Fibroblast of skin of scalp (primary cell): ENCODE results near the gene GSTCD. TPM values are rescaled to one million over a fixed set of nuclear protein-coding genes. Genes with fewer than 3 reads are reported as not detected.
"Not testable (repeated sequence)": the region's sequence is repeated elsewhere in the genome, so short reads cannot be mapped to it uniquely, and the experiment has no call there.

Experiments used
- DNase-seq: peaks from one replicate; pipeline ENCODE4 v3.0.0-alpha.2; 2013
- polyA plus RNA-seq, 2 experiments: library from polyadenylated mRNA; unstranded; fragments of 120-200 nt; gene quantifications; one replicate each; pipeline ENCODE4 v1.2.1, GENCODE V29; 2013; ENCODE audit not compliant: insufficient read length in 2 of 2

Gene GSTCD, protein sequence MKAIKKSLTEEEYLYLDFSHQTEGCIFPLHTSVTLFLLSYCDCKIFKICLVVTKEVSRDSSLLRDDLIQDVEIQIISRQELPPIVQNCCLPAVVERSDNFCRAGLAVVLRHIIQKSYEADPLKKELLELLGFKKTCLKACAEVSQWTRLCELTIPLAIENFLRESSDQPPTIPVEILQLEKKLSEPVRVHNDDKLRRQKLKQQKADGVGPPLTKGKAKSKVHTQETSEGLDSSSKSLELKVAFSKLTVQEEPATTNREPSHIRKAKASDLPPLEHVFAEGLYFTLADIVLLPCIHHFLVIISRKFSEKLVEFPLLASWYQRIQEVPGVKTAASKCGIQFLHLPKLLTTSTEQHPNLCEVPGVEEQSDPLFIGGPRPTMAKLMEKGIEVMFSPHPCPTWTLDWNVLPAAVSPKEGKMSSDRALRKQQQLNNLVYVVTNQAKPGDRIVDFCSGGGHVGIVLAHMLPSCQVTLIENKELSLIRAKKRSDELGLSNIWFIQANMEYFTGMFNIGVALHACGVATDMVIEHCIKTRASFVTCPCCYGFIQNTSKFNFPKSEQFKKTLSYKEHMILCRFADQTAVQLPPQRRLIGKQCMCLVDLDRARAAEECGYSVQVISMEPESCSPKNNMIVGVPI
- 6.6 TPM for polyA plus RNA-seq (2013, experiment 1 of 2; ENCODE audit: insufficient read length)
- polyA plus RNA-seq (2013, experiment 2 of 2; ENCODE audit: insufficient read length): 5.6 TPM

DNA sequence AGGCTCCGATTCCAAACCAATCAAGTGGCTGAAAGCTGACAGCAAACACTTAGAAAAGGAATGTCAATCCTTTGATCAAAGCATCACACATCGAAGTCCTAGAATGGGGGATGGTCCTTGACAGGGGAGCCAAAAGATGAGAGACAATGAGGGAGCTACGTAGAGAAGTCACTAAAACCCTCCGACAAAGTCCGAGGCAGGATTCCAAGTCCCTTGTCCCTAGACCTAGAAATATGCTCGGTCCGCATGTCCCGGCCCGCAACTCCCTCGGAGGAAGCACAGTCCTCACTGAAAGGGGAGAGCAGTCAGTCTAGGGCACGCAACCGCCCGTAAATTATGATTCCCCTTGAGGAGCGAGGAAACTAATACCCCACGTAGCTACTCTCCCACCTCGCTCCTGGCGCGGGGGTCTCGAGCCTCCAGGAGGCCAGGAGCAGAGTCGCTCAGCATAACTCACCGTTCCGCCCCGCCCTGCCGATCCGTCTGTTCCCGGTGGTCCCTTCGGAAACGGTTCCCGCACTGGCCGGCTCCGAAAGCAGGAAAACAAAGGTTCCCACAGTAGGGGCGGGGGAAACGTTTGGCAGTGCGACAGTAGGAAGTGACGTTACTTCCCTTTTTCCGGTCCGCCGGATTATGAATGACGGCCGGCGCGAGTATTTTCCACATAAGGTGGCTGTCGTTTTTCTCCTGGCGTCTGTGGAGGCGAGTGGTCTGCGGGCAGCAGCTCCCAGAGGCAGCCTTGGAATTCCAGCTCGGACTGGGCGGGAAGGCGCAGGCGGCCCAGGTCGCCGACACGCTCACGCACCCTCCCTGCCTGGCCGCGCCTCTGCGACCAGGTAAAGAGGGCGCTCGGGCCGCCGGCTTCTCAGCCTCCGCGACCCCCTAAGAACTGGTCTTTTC is at the start of gene GSTCD, which contains the start of gene INTS12:
Gene GSTCD, plus strand, starts transcription at position 604 of the 900 bp plus-strand sequence. CDS start 8,830 bp downstream, outside the sequence.
Gene INTS12, minus strand, starts transcription at position 509 of the 900 bp plus-strand sequence. CDS start 8,684 bp downstream, outside the sequence.
- DNase-seq: peak; percentile 94

DNA sequence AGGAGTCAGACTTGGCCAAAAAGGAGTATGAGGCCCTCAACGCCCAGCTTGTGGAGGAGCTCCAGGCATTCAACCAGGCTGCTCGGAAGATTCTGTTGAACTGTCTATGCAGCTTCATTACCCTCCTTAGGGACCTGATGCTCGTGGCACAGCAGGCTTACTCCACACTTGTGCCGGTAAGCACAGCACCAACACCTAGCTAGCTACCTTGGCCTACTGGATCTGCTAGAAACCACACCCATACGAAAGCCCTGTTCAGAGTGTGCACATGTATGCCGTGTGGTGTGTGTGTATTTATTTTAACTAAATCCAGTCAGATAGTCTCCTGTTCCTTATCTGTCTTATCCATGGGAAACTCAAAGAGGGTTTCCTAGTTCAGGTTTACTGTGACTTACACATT is 49.4 kb upstream of the GSTCD start:
- no peak for DNase-seq

DNA sequence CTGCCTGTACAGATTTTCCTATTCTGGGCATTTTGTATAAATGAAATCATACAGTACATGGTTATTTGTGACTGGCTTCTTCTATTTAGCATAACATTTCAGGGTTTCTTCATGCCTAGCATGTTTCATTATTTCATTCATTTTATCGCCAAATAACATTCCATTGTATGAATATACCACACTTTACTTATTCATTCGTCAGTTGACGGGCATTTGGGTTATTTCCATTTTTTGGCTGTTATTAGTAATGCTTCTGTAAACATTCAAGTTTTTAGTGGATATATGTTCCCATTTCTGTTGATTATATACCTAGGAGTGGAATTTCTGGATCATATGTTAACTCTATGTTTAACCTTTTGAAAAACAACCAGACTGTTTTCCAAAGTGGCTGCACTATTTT is 47.6 kb upstream of the GSTCD start:
- DNase-seq: no peak

DNA sequence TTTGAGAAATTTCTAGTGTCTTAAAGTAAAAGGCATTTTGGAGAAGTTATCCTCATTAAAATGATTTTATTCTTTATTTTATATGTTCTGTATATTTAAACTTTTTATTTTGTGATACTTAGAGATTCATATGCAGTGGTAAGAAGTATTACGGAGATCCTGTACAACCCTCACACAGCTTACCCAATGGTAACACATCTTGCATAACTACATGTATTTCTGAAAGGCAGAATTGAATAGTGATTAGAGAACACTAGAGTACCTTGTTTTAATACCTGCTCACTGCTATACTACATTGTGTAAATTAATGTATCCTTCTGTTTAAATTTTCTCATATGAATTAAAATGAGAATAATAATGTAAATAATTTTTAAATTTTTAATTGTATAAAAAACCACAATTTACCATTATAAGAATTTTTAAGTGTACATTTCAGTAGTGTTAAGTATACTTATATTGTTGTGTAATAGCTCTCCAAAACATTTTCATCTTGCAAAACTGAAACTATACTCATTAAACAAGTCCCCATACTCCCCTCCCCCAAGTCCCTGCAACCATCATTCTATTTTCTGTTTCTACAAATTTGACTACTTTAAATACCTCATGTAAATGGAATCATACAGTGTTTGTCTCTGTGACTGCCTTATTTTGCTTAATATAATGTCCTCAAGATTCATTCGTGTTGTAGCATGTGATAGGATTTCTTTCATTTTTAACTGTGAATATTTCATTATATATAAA is 45.5 kb upstream of the GSTCD start:
- DNase-seq: no peak

DNA sequence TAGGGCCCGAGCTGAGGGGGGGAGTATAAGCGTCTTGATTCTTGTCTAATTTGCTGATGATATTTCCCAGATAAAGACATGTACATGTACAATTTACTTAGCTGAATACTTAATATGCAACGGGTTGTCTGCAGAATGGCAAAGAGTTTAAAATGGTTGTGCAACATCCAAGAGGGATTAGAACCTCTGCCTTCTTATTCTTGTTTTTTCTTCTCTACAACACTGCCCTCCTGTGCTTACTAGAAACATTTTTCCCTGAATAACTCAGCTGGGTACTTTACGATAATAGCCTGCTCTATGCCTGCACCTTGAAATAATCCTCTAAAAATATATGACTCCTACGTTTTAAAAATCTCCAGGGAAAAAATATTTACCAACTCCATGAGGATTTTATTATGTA is 41.9 kb upstream of the GSTCD start:
- no peak for DNase-seq

DNA sequence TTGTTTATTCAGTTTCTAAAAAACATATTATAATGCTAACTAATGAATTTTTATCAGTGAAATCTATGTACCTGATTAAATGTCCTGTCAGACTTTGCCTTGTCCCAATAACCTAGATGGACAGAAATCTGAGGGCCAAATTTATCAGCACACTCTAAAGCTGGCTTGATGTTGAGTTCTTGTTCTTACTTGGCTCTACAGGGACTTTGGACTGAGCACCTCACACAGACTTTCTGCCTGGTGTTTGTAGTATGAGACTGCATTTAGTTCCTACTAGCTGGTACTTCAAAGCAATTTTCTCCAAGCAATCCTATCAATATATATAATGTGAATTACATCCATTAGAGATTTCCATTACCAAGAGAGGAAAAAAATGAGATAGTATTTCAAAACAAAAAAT is 37.9 kb upstream of the GSTCD start:
- no peak for DNase-seq

DNA sequence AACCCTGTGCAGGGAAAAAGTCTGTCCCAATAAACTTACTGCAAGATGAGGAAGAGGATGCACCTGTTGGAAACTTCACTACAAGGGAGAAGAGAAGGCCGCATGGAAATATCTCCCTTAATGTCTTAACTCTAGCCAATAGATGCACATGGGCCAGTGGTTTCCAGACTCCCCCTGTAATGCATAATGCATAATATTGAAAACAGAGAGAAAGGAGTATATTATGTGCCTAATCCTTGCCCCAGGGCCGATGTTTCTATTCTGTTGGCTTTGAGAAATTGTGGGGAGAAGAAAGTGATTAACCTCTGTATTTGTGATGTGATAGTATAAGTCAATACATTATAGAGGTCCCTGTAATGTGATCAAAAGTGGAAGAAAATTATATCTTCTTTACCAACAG is 37.3 kb upstream of the GSTCD start:
- DNase-seq: no peak

DNA sequence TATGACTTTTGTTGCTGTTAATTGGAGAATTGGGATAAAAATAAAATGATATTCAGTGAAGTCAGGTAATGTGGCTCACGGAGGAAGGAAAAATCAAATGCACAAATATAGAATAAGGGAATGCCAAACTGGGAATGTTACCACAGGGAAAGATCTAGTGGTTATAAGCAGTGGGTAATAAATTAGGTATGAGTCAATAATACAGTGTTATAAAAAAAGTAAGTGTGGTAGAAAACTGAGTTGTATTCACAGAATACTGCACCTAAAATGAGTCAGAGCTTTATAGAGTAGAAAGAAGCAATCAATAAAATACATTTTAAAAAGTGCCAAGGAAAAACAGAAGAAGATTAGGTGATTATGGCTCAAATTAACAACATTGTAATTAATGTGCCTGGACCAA is 34.6 kb upstream of the GSTCD start:
- no peak for DNase-seq

DNA sequence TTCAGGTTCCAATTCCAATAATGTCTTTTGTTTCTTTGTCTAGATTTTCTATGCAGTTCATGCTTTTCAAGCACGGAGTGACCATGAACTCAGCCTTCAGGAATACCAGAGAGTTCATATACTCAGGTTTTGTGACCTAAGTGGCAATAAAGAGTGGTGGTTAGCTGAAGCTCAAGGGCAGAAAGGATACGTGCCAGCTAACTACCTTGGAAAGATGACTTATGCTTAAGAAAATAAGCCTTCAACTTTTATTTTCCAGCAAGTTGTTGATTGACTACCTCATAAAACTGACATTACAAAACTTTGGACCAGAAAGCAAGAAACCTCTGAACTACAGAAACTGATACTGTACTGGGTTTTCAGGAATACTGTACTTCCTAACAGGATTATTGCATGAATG is 30.9 kb upstream of the GSTCD start:
- DNase-seq: no peak

DNA sequence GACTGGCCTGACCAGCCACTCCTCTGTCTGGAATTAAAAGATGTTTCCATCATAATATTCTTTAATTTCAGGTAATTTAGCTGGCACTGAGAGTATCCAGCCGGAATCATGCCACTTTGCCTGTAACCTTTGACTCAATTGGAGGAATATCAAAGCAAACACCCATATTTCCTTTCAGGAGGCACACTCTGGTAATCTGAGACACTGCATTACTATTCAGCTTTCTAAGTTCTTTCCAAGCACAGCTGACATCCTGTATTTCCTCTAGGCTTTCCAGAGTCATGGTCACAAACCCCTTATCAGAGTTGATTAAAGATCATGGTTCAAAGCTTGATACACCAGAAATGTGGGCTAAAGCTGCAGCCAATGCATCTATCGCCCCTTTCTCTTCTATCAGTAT is 29.4 kb upstream of the GSTCD start:
- no peak for DNase-seq

DNA sequence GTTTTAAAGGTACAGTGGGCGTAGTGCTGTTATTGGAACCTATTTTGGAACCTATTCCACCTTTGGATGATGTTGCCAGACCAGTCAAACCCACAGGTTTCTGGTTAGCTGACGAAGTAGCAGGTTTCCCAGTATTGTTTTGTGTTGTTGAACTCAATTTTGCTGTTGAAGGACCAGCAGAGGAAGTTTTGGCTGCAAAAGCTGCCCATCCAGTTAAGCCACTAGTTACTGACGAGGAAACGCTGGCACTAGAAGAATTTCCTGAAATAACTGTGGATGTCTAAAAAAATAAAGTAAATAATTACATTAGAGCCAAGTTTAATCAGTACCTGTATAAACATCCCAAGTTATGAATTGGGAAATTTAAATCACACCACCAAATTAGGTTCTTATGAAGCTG is 25.5 kb upstream of the GSTCD start:
- DNase-seq: no peak

DNA sequence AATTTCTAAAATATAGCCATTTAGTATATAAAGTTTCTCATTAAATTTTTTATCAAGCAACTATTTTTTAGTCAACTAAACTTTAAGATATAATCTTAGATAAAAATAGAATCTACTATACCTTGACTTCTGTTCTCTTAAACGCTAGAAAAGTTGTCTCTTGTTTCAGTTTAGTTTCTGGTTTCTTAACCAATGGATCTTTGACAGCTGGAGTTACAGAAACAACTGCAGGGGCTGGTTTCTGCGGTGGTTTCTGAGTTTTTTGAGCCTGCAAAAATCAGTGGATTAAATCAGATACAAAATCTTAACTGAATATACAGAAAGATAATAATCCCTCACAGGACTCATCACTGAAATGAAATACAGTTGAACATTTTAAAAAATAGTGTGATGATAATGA is 22.0 kb upstream of the GSTCD start:
- DNase-seq: no peak

DNA sequence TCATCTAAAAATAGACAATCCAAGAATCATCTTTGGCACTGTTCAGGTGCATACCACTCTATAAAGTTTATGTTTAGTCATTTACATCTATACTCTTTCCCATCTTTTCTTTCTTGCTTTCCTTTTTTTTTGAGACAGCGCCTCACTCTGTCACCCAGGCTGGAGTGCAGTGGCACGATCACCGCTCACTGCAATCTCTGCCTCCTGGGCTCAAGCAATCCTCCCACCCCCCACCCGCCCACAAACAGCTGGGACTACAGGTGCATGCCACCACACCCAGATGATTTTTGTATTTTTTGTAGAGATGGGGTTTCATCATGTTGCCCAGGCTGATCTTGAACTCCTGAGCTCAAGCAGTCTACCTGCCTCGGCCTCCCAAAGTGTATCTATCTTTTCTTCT is 13.8 kb upstream of the GSTCD start:
- not testable (repeated sequence) for DNase-seq

DNA sequence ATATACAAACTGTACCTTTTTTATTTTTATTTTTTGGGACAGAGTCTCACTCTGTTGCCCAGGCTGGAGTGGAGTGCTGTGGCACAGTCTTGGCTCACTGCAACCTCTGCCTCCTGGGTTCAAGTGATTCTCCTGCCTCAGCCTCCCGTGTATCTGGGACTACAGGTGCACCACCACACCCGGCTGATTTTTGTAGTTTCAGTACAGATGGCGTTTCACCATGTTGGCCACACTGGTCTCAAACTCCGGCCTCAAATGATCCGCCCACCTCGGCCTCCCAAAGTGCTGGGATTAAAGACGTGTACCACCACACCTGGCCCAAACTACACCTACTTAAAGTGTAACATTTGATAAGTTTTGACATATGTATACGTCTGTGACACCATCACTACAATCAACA is 12.8 kb upstream of the GSTCD start:
- DNase-seq: not testable (repeated sequence)

DNA sequence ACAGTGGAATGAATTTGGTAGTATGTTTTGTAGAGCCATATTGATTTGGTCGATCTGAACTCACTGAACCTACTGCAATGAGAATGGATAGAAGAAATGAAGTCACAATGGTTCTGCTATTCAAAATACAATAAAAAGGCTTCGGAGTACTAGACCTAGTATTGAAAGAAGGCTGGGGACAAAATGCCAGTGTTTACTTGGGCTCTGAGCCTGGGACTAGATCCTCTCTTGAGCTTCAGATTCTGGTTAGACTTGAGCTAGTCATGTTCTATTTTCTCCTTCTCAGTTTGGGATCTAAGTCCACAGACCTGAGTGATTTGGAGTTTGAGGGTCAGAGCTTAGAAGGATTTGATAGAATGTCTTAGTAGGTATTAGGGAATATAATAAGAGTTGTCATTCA is 10.0 kb upstream of the GSTCD start:
- no peak for DNase-seq

DNA sequence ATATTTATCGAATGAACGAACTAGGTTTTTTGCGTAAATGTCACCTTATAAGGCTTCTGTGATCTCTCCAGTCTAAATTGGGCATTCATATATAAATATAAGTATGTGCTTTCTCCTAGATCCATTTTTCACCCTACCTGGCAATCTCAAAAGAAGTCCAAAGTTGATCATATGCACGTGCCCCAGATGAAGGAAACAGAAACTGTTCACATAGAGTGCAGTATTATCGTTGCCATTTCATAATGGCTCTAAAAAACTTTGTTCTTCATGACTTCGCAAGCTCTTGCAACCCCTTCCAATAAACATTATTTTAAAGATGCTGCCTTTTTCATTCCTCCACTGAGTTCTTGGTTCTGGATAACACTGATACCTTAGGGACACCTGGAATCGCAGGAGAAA is 803 bp upstream of the GSTCD start:
- no peak for DNase-seq

DNA sequence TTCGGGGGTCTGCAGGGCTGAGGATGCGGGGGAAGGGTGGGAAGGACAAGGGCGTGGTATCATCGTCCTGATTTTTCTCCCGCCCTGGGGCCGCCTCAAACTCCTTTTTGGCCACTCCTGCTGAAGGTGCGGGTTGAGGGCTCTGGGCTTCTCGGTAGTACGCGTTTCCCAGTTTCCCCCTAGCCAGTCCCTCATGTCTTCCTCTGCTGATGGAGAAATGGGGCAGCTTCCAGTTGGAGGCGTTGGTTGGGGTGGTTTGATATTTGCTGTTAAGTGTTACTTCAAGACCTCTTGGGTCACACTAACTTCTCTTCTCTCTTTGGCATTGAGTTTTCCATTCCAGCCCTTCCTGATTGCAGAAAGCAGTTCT is 482 bp downstream of the GSTCD start:
- peak; percentile 1 for DNase-seq

DNA sequence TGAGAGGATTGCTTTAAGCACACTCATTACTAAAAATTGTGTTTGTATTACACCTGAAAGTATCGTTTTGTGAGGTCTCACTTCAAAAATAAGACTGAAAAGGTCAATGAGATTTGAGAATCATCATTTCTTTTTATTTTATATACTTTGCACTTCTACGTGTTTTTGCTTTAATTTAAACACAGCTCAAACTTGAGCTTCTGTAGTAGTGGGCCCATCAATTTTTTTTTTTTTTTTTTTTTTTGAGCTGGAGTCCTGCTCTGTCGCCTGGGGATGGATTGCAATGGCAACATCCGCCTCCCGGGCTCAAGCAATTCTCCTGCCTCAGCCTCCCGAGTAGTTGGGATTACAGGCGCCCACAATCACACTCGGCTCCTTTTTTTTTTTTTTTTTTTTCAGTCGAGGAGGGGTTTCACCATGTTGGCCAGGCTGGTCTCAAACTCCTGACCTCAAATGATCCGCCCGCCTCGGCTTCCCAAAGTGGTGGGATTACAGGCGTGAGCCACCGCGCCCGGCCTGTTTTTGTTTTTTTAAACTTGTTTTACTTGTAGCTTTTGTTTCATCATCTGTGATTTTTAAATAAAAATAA is 1.5 kb downstream of the GSTCD start:
- DNase-seq: no peak

DNA sequence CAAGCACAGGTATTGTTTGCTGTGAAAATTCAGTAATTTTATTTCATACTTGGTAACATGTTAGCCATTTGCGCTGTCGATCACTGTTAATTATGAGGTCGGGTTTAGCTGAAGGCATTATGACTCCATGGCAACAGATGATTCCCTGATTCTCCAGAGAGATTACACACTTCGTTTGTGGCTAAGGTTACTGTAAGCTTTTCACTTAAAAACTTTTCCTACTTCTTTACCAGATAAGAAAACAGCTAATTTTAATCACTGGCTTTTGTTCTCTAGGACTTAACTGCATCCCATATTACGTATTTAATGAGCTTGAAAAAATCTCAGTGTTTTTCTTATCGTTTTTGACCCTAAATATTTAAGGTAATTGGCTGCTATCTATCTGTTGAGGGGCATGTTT is 2.1 kb downstream of the GSTCD start:
- no peak for DNase-seq

DNA sequence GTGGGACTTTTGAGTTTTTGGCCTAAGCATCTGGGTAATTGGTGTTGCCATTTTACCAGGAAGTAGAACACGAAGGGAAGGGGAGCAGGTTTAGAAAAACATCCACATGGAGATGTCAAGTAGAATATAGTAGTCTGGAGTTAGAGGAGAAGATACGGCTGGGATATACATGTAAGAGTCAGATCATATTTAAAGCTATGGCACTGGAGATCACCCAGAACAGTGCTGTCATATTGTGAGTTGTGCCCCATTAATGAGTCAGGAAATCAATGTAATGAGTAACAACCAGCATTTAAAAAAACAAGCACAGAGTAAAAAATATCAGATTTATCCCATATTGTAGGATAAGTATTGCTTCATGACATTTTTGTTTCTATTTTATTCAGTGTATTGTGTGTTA is 4.2 kb downstream of the GSTCD start:
- no peak for DNase-seq

DNA sequence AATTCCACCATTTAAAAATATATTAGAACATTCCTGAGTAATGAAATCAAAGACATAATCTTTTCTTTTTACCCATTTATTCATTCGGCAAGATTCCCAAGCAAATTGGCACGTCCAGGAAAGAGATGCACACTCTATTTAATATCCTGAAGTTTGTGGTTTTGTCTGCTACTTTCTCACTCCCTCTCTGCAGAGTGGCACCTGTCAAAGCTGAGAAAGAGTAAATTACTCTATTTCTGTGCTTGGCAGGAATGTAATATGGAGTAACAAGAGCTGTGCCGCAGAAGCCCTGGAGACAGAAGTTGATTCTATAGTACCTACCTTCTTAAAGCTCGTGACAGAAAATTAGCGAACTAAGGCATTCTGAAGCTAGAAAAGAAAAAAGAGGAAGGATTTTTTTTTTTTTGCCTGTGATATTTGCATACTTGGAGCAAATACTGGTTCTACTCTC is 5.5 kb downstream of the GSTCD start:
- peak; percentile 29 for DNase-seq

DNA sequence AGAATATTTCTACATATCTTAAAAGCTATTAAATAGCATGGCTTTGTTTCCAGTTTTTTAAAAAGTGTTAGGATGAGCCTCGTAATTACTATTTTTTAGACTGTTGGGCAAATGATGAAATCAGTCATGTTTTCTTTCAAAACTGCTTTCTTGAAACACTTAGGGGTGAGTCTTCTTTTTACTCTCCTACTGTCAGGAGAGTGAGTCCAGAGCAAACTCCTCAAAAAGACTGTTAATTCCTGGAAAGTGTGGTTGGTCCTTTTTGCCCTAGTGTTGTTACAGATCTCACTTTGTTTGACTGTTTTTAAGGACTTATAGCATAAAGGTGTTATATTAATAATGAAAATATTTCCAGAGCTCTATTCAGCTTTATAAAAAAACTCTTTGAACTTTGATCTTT is 6.3 kb downstream of the GSTCD start:
- DNase-seq: no peak
